Daoy (cell line): Measurements from ENCODE around the gene TADA2A. TPM values are rescaled to one million over a fixed set of nuclear protein-coding genes. Genes with fewer than 3 reads are reported as not detected.

Experiments used
- DNase-seq: peaks from one replicate; pipeline ENCODE4 v3.0.0-alpha.2; 2015; ENCODE audit warnings: low read depth
- total RNA-seq: library from RNA; depleted of rRNA; stranded (reverse); fragments of >200 nt; shearing (Covaris generic); gene quantifications from 2 replicates; pipeline ENCODE4 v1.2.3, GENCODE V29; 2014; rRNA removed

The TADA2A gene
- total RNA-seq, 1 experiment from 2014 or later: 14.0 TPM

- peak; percentile 14 for DNase-seq
These were observed 120.7 kb downstream of the TADA2A start for GRCh38 chr17:37527249-37527851.

Other genes with a start within 250 kb of the TADA2A start
- gene C17orf78, start 30.9 kb upstream of the TADA2A start, total RNA-seq: not detected in 2 replicates
- gene ACACA, start 50 bp upstream of the TADA2A start, total RNA-seq: 11.3 and 27.6 TPM in 2 replicates
- gene DUSP14, start 83.0 kb downstream of the TADA2A start, total RNA-seq: 29.8 and 30.9 TPM in 2 replicates
- 3.4 and 5.4 TPM in 2 replicates for gene SYNRG, start 202.5 kb downstream of the TADA2A start, total RNA-seq
- 22.2 and 26.7 TPM in 2 replicates for gene DDX52, start 236.6 kb downstream of the TADA2A start, total RNA-seq